Muscle layer of colon (tissue), 2 donors: Measurements from ENCODE around the gene ARHGEF39.

ENCODE experiments used
- H3K27ac ChIP-seq: one replicate; pipeline ENCODE4 v1.7.0; 2013; ENCODE audit warnings: low read depth, mild to moderate bottlenecking, low read length, moderate library complexity
- H3K27me3 ChIP-seq, 2 donors: one replicate each; pipeline ENCODE4 v1.7.0; 2013; ENCODE audit warnings: low read length in 2 of 2, mild to moderate bottlenecking in 2 of 2; ENCODE audit not compliant: insufficient read depth in 2 of 2, control insufficient read depth in 1 of 2
- H3K36me3 ChIP-seq: one replicate; pipeline ENCODE4 v1.7.0; 2013; ENCODE audit warnings: mild to moderate bottlenecking, low read length; ENCODE audit not compliant: insufficient read depth
- H3K4me1 ChIP-seq: one replicate; pipeline ENCODE4 v1.7.0; 2013; ENCODE audit warnings: mild to moderate bottlenecking, low read length; ENCODE audit not compliant: insufficient read depth
- H3K4me3 ChIP-seq, 2 donors: one replicate each; pipeline ENCODE4 v1.7.0; 2013; ENCODE audit warnings: low read length in 2 of 2, low read depth in 1 of 2, mild to moderate bottlenecking in 1 of 2, moderate library complexity in 1 of 2
- H3K9ac ChIP-seq: one replicate; pipeline ENCODE4 v1.7.0; 2013; ENCODE audit warnings: low read length
- H3K9me3 ChIP-seq: one replicate; pipeline ENCODE4 v1.7.0; 2013; ENCODE audit warnings: mild to moderate bottlenecking, low read length
- donor health status: abdominal sarcoma.
- donor health status: Adenocarcinoma of cecum.

Gene ARHGEF39

GRCh38 chr9:35703906-35704672 is 39.1 kb upstream of the ARHGEF39 start:
- H3K27me3 ChIP-seq, result no peaks in the 10 kb centered on the region
- H3K4me3 ChIP-seq, result no peak overlapping the region
- H3K9ac ChIP-seq, result no peak overlapping the region
- no peaks in the 10 kb centered on the region for H3K4me1 ChIP-seq
- H3K27ac ChIP-seq, result no peak overlapping the region
- H3K9me3 ChIP-seq, result no peaks in the 10 kb centered on the region
- H3K36me3 ChIP-seq, result peaks cover 98% of the 10 kb centered on the region

GRCh38 chr9:35702696-35703095 is 37.7 kb upstream of the ARHGEF39 start:
- Histone ChIP-seq H3K27ac (no peak overlapping the region), H3K4me1 (no peaks in the 10 kb centered on the region), H3K27me3 (no peaks in the 10 kb centered on the region), H3K9ac (no peak overlapping the region), H3K4me3 (no peak overlapping the region), H3K9me3 (no peaks in the 10 kb centered on the region), H3K36me3 (peaks cover 98% of the 10 kb centered on the region)

- Histone ChIP-seq H3K4me1 (peaks cover 8% of the 10 kb centered on the region), H3K27ac (no peak overlapping the region), H3K4me3 (no peak overlapping the region), H3K9me3 (no peaks in the 10 kb centered on the region), H3K9ac (no peak overlapping the region), H3K36me3 (peaks cover 98% of the 10 kb centered on the region), H3K27me3 (no peaks in the 10 kb centered on the region)
Measured at GRCh38 chr9:35700942-35701341, 35.9 kb upstream of the ARHGEF39 start.

- peaks cover 94% of the 10 kb centered on the region for H3K36me3 ChIP-seq
- H3K9me3 ChIP-seq, result no peaks in the 10 kb centered on the region
- peaks cover 8% of the 10 kb centered on the region for H3K4me1 ChIP-seq
- no peak overlapping the region for H3K9ac ChIP-seq
- H3K27ac ChIP-seq, result no peak overlapping the region
- H3K4me3 ChIP-seq, result no peak overlapping the region
- no peaks in the 10 kb centered on the region for H3K27me3 ChIP-seq
Measured at GRCh38 chr9:35700031-35700430, 35.0 kb upstream of the ARHGEF39 start.

- no peaks in the 10 kb centered on the region for H3K9me3 ChIP-seq
- no peak overlapping the region for H3K4me3 ChIP-seq
- H3K27me3 ChIP-seq, result no peaks in the 10 kb centered on the region
- peaks cover 8% of the 10 kb centered on the region for H3K4me1 ChIP-seq
- no peak overlapping the region for H3K27ac ChIP-seq
- no peak overlapping the region for H3K9ac ChIP-seq
- peaks cover 76% of the 10 kb centered on the region for H3K36me3 ChIP-seq
Measured at GRCh38 chr9:35698231-35698630, 33.2 kb upstream of the ARHGEF39 start.

DNA sequence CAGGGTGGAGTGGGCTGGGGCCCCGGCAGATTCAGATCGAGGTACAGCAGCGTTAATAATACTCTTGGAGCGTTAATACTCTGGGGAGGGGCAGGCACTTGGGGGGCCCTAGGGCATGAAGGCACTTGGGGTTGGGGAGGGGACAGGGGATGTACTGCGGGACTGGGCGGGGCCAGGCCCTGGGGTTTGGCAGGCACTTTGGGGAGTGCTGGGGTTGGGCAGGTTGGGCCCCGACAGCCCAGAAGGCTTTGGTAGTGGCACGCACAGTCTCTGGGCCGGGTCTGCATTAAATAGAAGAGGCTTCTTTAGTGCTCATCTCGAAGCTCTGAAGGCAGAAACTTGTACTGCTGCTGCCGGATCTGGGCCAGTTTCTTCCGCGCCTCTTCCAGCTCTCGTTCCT is 32.5 kb upstream of the ARHGEF39 start:
- Histone ChIP-seq H3K9ac (no peak overlapping the region), H3K36me3 (peaks cover 69% of the 10 kb centered on the region), H3K4me3 (no peak overlapping the region), H3K9me3 (no peaks in the 10 kb centered on the region), H3K27me3 (no peaks in the 10 kb centered on the region), H3K27ac (peak overlapping the region; percentile 36), H3K4me1 (peaks cover 8% of the 10 kb centered on the region)

DNA sequence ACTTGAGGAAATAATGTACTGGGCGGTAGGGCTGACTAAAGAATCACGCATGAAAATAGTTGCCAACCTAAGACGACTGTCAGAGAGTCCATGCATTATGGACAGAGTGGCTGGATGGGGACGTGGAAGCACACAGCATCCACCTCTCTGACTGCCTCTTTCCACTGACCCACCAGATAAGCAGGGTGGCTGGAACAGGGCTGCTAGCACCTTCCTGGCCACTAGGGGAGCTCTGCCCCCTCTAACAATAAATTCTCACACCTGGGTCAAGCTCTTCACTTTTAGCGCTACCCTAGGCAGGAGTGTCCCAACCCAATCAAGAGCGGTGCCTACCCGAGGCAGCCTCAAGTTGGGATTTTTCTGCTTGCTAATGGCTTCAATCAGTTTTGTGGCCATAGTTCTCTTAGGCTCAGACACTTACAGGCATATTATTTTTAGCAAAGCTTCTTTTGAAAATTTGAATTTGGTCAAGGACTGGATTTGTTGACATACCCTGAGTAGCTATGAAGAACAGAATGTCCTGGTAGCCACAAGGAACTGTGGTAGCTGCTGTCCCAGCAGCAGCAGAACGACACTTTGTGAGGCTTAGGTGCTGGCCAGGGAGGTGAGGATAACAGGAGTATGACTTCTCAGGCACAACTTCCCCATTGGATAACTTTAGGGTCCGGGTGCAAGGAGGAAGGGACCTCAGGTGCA is 31.7 kb upstream of the ARHGEF39 start:
- Histone ChIP-seq H3K4me3 (no peak overlapping the region), H3K9ac (no peak overlapping the region), H3K9me3 (no peaks in the 10 kb centered on the region), H3K4me1 (peaks cover 15% of the 10 kb centered on the region), H3K36me3 (peaks cover 62% of the 10 kb centered on the region), H3K27me3 (no peaks in the 10 kb centered on the region), H3K27ac (peak overlapping the region; percentile 48)

DNA sequence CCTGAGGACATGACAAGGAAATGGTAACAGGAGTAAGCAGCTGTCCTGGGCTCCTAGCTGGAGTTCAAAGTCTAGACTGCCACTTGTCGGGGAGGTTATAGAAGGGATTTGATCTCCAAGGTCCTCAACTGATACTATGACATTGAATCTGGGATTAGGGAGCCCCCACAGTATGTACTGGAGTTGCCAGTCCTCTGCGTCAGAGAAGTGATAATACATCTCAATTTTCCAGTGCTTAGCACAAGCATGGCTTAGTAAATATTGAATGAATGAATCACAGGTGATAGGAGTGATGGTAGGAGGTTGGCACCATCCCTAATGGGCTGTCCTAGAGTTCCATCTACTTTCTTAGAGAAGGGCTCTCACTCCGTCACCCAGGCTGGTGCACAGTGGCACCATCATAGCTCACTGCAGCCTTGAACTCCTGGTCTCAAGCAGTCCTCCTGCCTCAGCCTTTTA is 31.0 kb upstream of the ARHGEF39 start:
- H3K27me3 ChIP-seq, result no peaks in the 10 kb centered on the region
- no peak overlapping the region for H3K4me3 ChIP-seq
- no peaks in the 10 kb centered on the region for H3K9me3 ChIP-seq
- H3K36me3 ChIP-seq, result peaks cover 55% of the 10 kb centered on the region
- no peak overlapping the region for H3K9ac ChIP-seq
- H3K4me1 ChIP-seq, result peaks cover 21% of the 10 kb centered on the region
- peak overlapping the region; percentile 48 for H3K27ac ChIP-seq

GRCh38 chr9:35691757-35692301 is 26.8 kb upstream of the ARHGEF39 start:
- Histone ChIP-seq H3K36me3 (peaks cover 38% of the 10 kb centered on the region), H3K9me3 (no peaks in the 10 kb centered on the region), H3K27ac (peak overlapping the region; percentile 98), H3K27me3 (no peaks in the 10 kb centered on the region), H3K4me1 (peaks cover 19% of the 10 kb centered on the region), H3K9ac (peak overlapping the region; percentile 80), H3K4me3 (peak overlapping the region; percentile 73 to 99)

GRCh38 chr9:35691334-35691650 is 26.3 kb upstream of the ARHGEF39 start:
- Histone ChIP-seq H3K4me3 (peak overlapping the region; percentile 73 to 99), H3K4me1 (peaks cover 14% of the 10 kb centered on the region), H3K27me3 (no peaks in the 10 kb centered on the region), H3K9me3 (no peaks in the 10 kb centered on the region), H3K36me3 (peaks cover 38% of the 10 kb centered on the region), H3K9ac (peak overlapping the region; percentile 80), H3K27ac (peak overlapping the region; percentile 98)

DNA sequence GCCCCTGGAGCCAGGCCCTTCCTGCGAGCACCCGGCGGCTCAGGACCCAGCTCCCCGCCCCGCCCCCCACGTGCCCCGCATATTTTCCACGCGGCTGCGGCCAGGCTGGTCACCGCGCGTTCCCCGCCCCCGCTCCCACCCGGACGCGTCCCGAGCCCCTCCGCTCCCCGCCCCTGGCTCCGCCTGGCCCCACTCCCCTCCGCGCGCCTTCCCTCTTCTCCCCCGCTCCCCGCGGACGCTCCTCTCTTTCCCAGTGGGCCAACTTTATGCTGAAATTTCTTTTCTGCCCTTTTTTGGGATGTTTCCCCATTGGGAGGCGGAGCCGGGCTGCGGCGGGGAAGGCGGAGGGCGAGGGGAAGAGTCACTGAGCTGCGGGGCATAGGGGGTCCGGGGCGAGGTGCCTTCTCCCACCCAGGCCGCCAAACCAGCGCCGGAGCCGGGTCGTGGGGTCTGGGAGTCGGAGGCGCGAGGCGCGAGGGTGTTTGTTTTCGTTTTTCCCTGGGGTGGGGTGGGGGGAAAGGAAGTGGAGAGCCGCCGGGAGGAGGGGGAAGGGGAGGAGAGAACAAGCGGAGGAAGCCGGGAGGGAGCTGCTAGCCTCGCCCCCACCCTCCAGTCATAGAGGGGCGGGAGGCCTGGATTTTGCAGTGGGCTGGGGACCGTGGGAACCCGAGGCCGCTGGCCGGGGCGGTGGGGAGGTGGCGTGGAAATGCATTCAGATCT is 25.8 kb upstream of the ARHGEF39 start:
- H3K4me3 ChIP-seq, result peak overlapping the region; percentile 73 to 99
- no peaks in the 10 kb centered on the region for H3K27me3 ChIP-seq
- H3K9me3 ChIP-seq, result no peaks in the 10 kb centered on the region
- H3K4me1 ChIP-seq, result peaks cover 13% of the 10 kb centered on the region
- H3K9ac ChIP-seq, result peak overlapping the region; percentile 80
- peaks cover 38% of the 10 kb centered on the region for H3K36me3 ChIP-seq
- H3K27ac ChIP-seq, result peak overlapping the region; percentile 98
